Kidney glomerular epithelial cell (primary cell): Measurements from ENCODE around the gene ATP2A1.
"Not testable (repeated sequence)": the region's sequence is repeated elsewhere in the genome, so short reads cannot be mapped to it uniquely, and the experiment has no call there.

Experiments used
- DNase-seq: peaks from one replicate; lab custom pipeline; 2025; lab: John Stamatoyannopoulos, UW

ATP2A1 gene

DNA sequence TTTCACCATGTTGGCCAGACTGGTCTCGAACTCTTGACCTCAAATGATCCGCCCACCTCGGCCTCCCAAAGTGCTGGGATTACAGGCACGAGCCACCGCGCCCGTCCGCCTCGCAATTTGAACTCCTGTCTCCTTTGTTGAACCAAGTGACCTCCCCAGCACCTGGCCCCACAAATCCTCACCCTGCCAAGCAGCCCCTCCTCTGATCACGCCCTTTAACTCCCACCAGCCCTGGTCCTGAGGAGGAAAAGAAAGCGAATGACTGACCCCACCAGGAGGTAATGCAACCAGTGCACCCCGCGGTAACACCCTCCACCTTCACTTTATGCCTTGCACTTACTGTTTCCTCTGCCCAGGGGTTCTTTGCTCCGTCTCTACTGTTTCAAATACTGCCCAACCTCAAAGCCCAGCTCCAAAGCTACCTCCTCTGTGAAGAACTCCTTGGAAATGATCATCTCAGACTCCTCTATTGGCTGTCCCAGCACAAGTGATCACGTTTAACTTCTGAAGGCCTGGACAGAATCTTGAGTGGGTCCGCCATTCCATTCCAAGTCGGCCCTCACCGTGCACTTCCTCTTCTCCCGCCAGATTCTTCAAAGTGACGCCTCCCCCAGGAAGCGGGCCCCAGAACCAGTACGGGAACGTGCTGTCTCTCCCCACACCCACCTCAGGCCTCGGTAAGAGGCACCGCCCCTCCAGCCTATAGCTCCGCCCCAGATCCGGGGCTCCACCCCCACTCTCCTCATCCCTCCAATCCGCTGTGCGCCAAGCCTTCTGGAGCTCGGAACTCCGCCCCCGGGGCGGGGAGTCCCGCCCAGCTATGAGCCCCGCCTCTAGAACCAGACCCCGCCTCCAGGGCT is 57.9 kb downstream of the ATP2A1 start:
- no peak for DNase-seq

- no peak for DNase-seq
Measured at GRCh38 chr16:28936784-28937155, 58.5 kb downstream of the ATP2A1 start.

DNA sequence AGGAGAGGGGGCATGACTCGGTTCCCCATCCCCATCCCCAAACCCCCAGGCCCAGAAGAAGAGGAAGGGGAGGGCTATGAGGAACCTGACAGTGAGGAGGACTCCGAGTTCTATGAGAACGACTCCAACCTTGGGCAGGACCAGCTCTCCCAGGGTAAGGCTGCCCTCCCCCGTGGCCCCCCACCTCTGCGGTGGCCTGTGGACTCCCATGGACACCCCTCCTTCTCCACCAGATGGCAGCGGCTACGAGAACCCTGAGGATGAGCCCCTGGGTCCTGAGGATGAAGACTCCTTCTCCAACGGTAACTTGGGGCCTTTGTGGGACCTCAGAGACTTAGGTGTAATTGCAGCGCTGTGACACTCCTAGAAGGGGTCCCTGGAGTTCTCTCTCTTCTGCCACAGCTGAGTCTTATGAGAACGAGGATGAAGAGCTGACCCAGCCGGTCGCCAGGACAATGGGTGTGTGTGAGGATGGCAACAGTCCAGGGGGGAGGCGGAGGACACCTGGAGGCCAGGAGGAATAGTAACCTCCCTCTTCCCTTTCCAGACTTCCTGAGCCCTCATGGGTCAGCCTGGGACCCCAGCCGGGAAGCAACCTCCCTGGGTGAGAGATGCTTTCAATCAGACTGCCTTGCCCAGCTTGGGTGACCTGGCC is 59.1 kb downstream of the ATP2A1 start:
- no peak for DNase-seq

DNA sequence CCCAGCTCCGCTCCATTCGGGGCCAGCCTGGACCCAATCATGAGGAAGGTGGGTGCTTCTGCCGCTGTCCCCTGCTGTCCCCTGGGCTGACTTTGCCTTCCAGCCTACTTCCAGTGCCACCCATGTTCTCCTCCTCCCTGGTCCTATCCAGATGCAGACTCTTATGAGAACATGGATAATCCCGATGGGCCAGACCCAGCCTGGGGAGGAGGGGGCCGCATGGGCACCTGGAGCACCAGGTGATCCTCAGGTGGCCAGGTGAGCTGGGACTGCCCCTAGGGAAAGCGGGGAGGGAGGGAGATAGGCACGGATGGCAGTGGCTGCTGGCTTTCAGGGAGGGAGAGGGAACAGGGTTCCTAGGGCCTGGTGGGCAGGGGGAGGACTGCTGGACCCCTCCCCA is 60.4 kb downstream of the ATP2A1 start:
- no peak for DNase-seq

DNA sequence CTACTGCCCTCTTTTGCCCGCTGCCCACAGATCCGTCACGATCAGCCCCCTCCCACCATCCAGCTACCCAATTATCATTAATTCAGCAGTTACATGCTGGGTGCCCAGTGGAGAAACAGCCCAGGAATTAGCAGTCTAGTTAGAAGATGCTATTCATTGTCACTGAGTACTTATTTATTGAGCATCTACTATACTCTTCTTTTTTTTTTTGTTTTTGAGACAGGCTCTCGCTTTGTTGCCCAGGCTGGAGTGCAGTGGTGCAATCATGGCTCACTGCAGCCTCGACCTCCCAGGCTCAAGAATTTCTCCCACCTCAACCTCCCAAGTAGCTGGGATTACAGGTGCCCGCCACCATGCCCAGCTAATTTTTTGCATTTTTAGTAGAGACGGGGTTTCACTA is 61.5 kb downstream of the ATP2A1 start:
- not testable (repeated sequence) for DNase-seq

DNA sequence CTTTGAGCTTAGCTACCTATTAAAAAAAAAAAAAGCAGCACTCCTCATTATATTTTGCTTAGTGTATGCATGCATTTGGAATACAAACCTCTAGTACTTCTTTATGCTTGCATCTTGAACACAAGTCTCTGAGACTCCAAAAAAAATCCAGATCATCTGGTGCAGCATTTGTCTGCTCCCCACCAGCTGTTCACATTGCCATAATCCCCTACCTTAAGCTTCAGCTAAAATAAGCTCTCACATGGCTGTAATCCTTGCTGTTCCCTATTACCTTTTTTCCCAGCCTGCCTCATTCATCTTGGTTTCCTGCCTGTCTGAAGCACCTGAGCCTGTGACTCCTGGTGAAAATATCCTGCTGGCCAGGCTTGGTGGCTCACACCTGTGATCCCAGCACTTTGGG is 65.0 kb downstream of the ATP2A1 start:
- no peak for DNase-seq

DNA sequence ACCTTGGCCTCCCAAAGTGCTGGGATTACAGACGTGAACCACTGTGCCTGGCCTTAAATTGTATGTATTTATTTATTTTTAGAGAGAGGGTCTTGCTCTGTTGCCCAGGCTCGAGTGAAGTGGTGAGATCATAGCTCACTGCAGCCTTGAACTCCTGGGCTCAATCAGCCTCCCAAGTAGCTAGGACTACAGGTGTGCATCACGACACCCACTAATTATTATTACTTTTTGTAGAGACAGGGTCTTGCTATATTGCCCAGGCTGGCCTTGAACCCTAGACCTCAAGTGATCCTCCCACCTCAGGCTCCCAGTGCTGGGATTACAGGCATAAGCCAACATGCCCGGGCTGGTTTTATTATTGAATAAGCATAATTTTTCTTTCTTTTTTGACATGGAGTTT is 68.4 kb downstream of the ATP2A1 start:
- DNase-seq = no peak

DNA sequence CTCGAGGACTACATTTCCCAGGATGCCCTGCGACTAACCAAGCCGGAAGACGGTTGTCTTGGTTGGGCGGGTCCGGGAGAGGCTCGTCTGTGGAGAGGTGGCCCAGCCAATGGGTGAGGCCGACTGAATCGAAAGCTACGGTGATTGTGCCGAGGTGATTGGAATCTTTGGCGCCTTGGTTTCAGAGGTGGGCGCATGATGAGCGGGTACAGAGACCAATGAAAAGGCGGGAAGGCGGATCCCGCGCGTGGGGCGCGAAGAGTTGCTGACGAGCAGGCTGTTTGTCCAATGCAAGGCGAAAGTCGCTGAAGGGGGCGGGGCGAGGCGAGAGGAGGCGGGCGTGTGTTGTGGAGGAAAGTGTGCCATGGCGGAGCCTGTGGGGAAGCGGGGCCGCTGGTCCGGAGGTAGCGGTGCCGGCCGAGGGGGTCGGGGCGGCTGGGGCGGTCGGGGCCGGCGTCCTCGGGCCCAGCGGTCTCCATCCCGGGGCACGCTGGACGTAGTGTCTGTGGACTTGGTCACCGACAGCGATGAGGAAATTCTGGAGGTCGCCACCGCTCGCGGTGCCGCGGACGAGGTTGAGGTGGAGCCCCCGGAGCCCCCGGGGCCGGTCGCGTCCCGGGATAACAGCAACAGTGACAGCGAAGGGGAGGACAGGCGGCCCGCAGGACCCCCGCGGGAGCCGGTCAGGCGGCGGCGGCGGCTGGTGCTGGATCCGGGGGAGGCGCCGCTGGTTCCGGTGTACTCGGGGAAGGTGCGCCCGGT is 72.5 kb downstream of the ATP2A1 start, which contains the start of gene NFATC2IP:
Gene NFATC2IP (plus strand): TSS at position 290 of the 762 bp plus-strand sequence. CDS start 75 bp downstream, at position 365.
- DNase-seq = peak; percentile 99

DNA sequence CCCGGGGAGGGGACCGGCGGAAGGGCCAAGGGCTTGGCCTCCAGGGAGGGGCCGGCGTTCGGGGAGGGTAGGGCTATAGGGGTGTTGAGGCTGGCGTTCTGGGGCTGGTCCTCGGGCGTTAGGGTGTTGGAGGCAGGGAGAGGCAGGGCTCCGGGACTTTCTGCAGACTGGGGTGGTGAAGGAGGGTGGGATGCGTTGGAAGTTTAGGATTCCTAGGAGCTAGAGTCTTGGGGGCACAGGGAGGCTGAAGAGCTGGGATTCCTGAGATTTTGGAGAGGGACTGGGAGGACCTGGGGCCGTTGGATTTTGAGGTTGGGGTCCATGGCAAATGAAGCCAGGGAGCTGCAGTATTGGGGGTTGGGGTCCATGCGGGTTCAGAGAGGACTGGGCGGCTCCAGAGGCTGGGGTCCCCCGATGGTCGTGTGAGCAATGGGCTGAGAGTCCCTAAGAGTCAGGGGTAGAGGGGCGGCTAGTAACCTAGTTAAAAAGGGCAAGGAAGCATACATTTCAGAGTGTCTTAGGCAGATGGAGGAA is 73.2 kb downstream of the ATP2A1 start:
- DNase-seq = no peak
